Activated CD4-positive, alpha-beta T cell treated with anti-CD3 and anti-CD28 coated beads for 36 hours (primary cell): ENCODE data around the gene MYBPC2. TPM values are rescaled to one million over a fixed set of nuclear protein-coding genes. Genes with fewer than 3 reads are reported as not detected.

Experiments used
- ATAC-seq: fragments of 200-7000 bp; cut with Tn5 transposase; one replicate; pipeline ENCODE4 v1.10.0; 2021; ENCODE audit warnings: mild to moderate bottlenecking, moderate library complexity
- CTCF ChIA-PET: fragments of 350-600 bp; sonication (Branson Sonifier 250); formaldehyde crosslinking; loops from one replicate; lab custom pipeline; 2021; ENCODE audit warnings: antibody characterized with exemption; lab: Charles Lee
- POLR2A ChIA-PET: fragments of 350-600 bp; sonication (Branson Sonifier 250); formaldehyde crosslinking; loops from one replicate; lab custom pipeline; 2021; ENCODE audit warnings: antibody characterized with exemption, inconsistent platforms; lab: Charles Lee
- DNase-seq: peaks from one replicate; pipeline ENCODE4 v3.0.0-alpha.2; 2020
- H3K27ac Mint-ChIP-seq: one replicate; pipeline ENCODE4 v1.8.0; 2021; ENCODE audit warnings: mixed read lengths
- H3K27me3 Mint-ChIP-seq: one replicate; pipeline ENCODE4 v1.8.0; 2021; ENCODE audit warnings: mixed read lengths
- H3K36me3 Mint-ChIP-seq: one replicate; pipeline ENCODE4 v1.8.0; 2021; ENCODE audit warnings: low read depth, mixed read lengths
- H3K4me1 Mint-ChIP-seq: one replicate; pipeline ENCODE4 v1.8.0; 2021; ENCODE audit warnings: mixed read lengths
- H3K4me3 Mint-ChIP-seq: one replicate; pipeline ENCODE4 v1.8.0; 2021; ENCODE audit warnings: mild to moderate bottlenecking, moderate library complexity, mixed read lengths
- H3K9me3 Mint-ChIP-seq: one replicate; pipeline ENCODE4 v1.8.0; 2021; ENCODE audit warnings: low read depth, mixed read lengths
- intact Hi-C, 2 experiments: fragments of 100-400 bp; cut with DNase I in 1 of 2; cut with micrococcal nuclease in 1 of 2; formaldehyde crosslinking; loops; one replicate each; pipeline versions ENCODE4 v1.14.2 to v1.15.1; 2022 to 2024; cut with DNase I, micrococcal nuclease
- total RNA-seq, 2 experiments: library from RNA; stranded (reverse); gene quantifications; one replicate each; pipeline ENCODE4 v1.2.3, GENCODE V29; 2021

The MYBPC2 gene
- total RNA-seq, 2 experiments from 2014 or later: 0.14 to 0.30 TPM

- Mint-ChIP-seq H3K9me3 (no peaks in the 10 kb centered on the region), H3K4me1 (no peaks in the 10 kb centered on the region), H3K27me3 (peaks cover 3% of the 10 kb centered on the region), H3K4me3 (no peak overlapping the region), H3K36me3 (no peaks in the 10 kb centered on the region), H3K27ac (no peak overlapping the region)
- ChIA-PET POLR2A (interaction anchor here (0.6 kb wide), 1 partner anchor 124 kb away, joined by 3 read pairs; no protein-coding TSS in a partner anchor), CTCF (interaction anchor here (1.3 kb wide), 2 partner anchors 11 to 23 kb away, joined by 4 read pairs; no protein-coding TSS in a partner anchor)
- no peak for DNase-seq
- no peak for ATAC-seq
- intact Hi-C loops: no loop called here
Measured at GRCh38 chr19:50449236-50449899, 16.7 kb downstream of the MYBPC2 start.

DNA sequence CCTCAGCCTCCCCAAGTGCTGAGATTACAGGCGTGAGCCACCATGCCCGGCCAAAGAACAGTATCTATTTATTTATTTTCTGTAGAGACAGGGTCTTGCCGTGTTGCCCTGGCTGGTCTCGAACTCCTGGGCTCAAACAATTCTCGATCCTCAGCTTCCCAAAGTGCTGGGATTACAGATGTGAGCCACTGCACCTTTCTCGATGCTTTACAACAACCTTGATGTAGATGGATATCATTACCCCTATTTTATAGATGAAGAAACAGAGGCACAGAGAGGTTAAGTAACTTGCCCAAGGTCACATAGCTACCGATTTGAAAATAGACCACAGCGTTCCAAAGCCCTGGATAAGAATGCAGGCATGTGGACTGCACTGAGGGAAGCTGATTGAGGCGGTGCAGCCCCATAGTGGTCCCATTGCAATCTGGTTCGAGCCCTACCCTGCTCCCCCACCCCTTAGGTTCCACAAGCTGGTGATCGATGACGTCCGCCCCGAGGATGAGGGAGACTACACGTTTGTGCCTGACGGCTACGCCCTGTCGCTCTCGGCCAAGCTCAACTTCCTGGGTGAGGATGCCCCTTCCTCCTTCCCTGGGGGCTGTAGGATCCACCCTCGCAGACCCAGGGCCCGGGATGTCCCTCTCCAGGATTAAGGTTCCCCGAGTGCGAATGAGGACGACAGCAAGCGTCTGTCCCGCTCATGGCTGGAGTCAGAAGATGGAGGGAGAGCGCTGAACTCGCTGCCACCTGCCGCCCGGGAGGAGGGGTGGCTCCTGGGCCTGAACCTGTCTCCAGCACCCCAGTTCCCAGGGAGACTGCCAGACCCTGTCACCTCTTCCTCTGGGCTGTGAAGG is 17.9 kb downstream of the MYBPC2 start:
- CTCF ChIA-PET: interaction anchor here (1.2 to 1.3 kb wide), 2 partner anchors 10 to 105 kb away, joined by 3 to 4 read pairs; no protein-coding TSS in a partner anchor

DNA sequence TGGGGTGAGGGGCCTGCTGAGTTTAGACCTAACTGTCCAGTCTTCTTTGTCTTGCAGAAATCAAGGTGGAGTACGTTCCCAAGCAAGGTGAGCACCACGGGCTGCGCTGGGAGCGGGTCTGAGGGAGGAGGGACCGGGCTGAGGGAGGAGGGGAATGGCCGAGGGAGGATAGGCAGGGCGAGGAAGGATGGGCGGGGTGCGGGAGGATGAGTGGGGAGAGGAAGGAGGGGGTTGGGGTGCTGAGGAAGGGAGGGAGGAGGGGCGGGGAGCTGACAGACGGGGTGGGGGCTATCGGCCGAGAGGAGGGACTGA is 18.5 kb downstream of the MYBPC2 start:
- no peak overlapping the region for H3K4me3 Mint-ChIP-seq
- no peak for ATAC-seq
- H3K9me3 Mint-ChIP-seq: no peaks in the 10 kb centered on the region
- peaks cover 2% of the 10 kb centered on the region for H3K27me3 Mint-ChIP-seq
- CTCF ChIA-PET: interaction anchor here (1.2 kb wide), 1 partner anchor 105 kb away, joined by 3 read pairs; no protein-coding TSS in a partner anchor
- no peak overlapping the region for H3K27ac Mint-ChIP-seq
- POLR2A ChIA-PET: no interaction called here
- intact Hi-C loops: no loop called here
- H3K4me1 Mint-ChIP-seq: no peaks in the 10 kb centered on the region
- DNase-seq: no peak
- no peaks in the 10 kb centered on the region for H3K36me3 Mint-ChIP-seq

More for the DNA sequence above, 17.9 kb downstream of the MYBPC2 start:
- Mint-ChIP-seq H3K4me1 (no peaks in the 10 kb centered on the region), H3K4me3 (no peak overlapping the region), H3K27ac (no peak overlapping the region), H3K36me3 (no peaks in the 10 kb centered on the region), H3K27me3 (peaks cover 2% of the 10 kb centered on the region), H3K9me3 (no peaks in the 10 kb centered on the region)
- intact Hi-C loops: no loop called here
- DNase-seq (no peak), ATAC-seq (no peak)
- POLR2A ChIA-PET: no interaction called here

DNA sequence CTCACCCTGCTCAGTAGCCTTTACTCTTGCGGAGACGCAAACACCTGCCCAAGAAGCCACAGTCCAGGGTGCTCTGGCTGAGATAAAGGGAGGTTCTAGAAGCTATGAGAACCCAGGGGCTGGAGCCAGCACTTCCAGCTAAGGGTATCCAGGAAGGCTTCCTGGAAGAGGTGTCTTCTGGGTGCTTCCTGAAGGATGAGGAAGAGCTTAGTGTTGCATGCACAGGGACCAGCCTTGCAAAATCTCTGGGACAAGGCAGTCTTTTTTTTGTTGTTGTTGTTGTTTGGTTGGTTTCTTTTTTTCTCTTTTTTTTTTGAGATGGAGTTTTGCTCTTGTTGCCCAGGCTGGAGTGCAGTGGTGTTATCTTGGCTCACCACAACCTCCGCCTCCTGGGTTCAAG is 20.6 kb downstream of the MYBPC2 start:
- DNase-seq (no peak), ATAC-seq (no peak)
- no peak overlapping the region for H3K4me3 Mint-ChIP-seq
- H3K36me3 Mint-ChIP-seq: no peaks in the 10 kb centered on the region
- ChIA-PET POLR2A (interaction anchor here (1.0 kb wide), 1 partner anchor 33 kb away, joined by 3 read pairs; no protein-coding TSS in a partner anchor), CTCF (interaction anchor here (0.7 to 1.5 kb wide), 2 partner anchors 9 to 39 kb away, joined by 3 to 5 read pairs; no protein-coding TSS in a partner anchor)
- peaks cover 7% of the 10 kb centered on the region for H3K27me3 Mint-ChIP-seq
- no peak overlapping the region for H3K27ac Mint-ChIP-seq
- no peaks in the 10 kb centered on the region for H3K4me1 Mint-ChIP-seq
- intact Hi-C loops: no loop called here
- no peaks in the 10 kb centered on the region for H3K9me3 Mint-ChIP-seq

GRCh38 chr19:50455992-50456391 is 23.3 kb downstream of the MYBPC2 start:
- Mint-ChIP-seq H3K9me3 (no peaks in the 10 kb centered on the region), H3K4me1 (peaks cover 11% of the 10 kb centered on the region), H3K4me3 (no peak overlapping the region), H3K36me3 (no peaks in the 10 kb centered on the region), H3K27ac (no peak overlapping the region), H3K27me3 (peaks cover 16% of the 10 kb centered on the region)
- DNase-seq (no peak), ATAC-seq (no peak)
- ChIA-PET CTCF (no interaction called here), POLR2A (no interaction called here)
- intact Hi-C loops: no loop called here

DNA sequence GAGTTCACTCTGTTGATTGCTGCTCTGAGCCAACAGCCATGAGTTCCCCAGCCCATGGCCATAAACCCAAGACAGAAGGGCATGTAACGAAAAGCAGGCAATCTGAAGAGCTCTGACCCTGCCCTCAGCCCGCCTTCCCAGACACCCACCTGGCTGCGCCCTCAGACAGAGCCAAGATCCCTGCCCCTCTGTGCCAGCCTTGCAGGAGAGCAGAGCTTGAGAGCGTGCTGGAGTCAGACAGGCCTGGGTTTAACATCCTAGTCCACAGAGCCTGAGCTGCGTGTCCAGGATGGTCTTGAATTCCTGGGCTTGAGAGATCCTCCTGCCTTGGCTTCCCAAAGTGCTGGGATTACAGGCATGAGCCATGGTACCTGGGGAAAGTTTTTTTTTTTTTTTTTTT is 24.6 kb downstream of the MYBPC2 start:
- no peak overlapping the region for H3K27ac Mint-ChIP-seq
- peaks cover 21% of the 10 kb centered on the region for H3K27me3 Mint-ChIP-seq
- ATAC-seq: no peak
- CTCF ChIA-PET: interaction anchor here (0.9 to 1.3 kb wide), 2 partner anchors 16 to 309 kb away, joined by 3 to 4 read pairs; no protein-coding TSS in a partner anchor
- H3K4me1 Mint-ChIP-seq: peaks cover 16% of the 10 kb centered on the region
- H3K9me3 Mint-ChIP-seq: no peaks in the 10 kb centered on the region
- POLR2A ChIA-PET: no interaction called here
- H3K36me3 Mint-ChIP-seq: no peaks in the 10 kb centered on the region
- DNase-seq: no peak
- H3K4me3 Mint-ChIP-seq: no peak overlapping the region
- intact Hi-C loops: no loop called here

- Mint-ChIP-seq H3K9me3 (no peaks in the 10 kb centered on the region), H3K36me3 (no peaks in the 10 kb centered on the region), H3K27ac (no peak overlapping the region), H3K4me1 (peaks cover 16% of the 10 kb centered on the region), H3K27me3 (peaks cover 23% of the 10 kb centered on the region), H3K4me3 (no peak overlapping the region)
- DNase-seq: no peak
- intact Hi-C loops: no loop called here
- ATAC-seq: no peak
- POLR2A ChIA-PET: no interaction called here
- CTCF ChIA-PET: interaction anchor here (1.3 kb wide), 1 partner anchor 310 kb away, joined by 4 read pairs; no protein-coding TSS in a partner anchor
Measured at GRCh38 chr19:50458396-50459066, 25.8 kb downstream of the MYBPC2 start.

DNA sequence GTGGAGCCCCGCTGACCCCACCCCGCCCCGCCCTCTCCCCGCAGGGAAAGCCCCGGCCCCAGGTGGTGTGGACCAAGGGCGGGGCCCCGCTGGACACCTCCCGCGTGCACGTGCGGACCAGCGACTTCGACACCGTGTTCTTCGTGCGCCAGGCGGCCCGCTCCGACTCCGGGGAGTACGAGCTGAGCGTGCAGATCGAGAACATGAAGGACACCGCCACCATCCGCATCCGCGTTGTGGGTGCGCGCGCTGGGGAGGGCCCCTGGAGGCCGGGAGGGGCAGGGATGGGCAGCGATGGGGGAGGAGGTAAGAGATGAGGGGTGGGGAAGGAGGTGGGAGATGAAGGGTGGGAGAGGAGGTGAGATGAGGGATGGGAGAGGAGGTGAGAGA is 26.4 kb downstream of the MYBPC2 start:
- ChIA-PET CTCF (no interaction called here), POLR2A (no interaction called here)
- DNase-seq: no peak

DNA sequence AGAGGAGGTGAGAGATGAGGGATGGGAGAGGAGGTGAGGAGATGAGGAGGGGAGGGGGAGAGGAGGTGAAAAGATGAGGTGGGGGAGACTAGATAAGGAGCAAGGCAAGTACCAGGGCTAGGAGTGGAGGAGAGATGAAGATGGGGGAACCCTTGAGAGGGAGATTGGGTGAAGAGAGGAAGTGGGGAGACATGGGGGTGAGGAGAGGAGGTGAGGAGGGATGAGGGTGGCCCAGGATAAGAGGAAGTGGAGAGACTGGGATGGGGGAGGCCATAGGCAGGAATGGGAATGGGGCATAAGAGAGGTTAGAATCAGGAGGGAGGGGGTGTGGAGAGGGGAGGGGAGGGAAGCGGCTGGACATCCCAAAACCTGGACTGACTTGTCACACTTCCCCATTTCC is 26.9 kb downstream of the MYBPC2 start:
- CTCF ChIA-PET: interaction anchor here (1.5 to 2.7 kb wide), 4 partner anchors 28 to 324 kb away, joined by 4 to 22 read pairs (median 6); no protein-coding TSS in a partner anchor

More for the DNA sequence above, 26.4 kb downstream of the MYBPC2 start:
- H3K4me3 Mint-ChIP-seq: no peak overlapping the region
- no peak for ATAC-seq
- intact Hi-C loops: no loop called here
- H3K27me3 Mint-ChIP-seq: peaks cover 23% of the 10 kb centered on the region
- no peaks in the 10 kb centered on the region for H3K9me3 Mint-ChIP-seq
- H3K4me1 Mint-ChIP-seq: peaks cover 16% of the 10 kb centered on the region
- no peaks in the 10 kb centered on the region for H3K36me3 Mint-ChIP-seq
- no peak overlapping the region for H3K27ac Mint-ChIP-seq

GRCh38 chr19:50460161-50460765 is 27.6 kb downstream of the MYBPC2 start:
- CTCF ChIA-PET: interaction anchor here (0.6 to 2.7 kb wide), 19 partner anchors 10 to 462 kb away, joined by 3 to 22 read pairs (median 4); no protein-coding TSS in a partner anchor
- no peaks in the 10 kb centered on the region for H3K9me3 Mint-ChIP-seq
- DNase-seq (peak; percentile 52), ATAC-seq (peak; percentile 83)
- H3K27ac Mint-ChIP-seq: peak overlapping the region; percentile 66
- POLR2A ChIA-PET: no interaction called here
- H3K4me3 Mint-ChIP-seq: no peak overlapping the region
- no peaks in the 10 kb centered on the region for H3K36me3 Mint-ChIP-seq
- peaks cover 16% of the 10 kb centered on the region for H3K4me1 Mint-ChIP-seq
- H3K27me3 Mint-ChIP-seq: peaks cover 25% of the 10 kb centered on the region
- intact Hi-C loops: no loop called here

More for the DNA sequence above, 26.9 kb downstream of the MYBPC2 start:
- POLR2A ChIA-PET: no interaction called here
- DNase-seq: no peak
- peaks cover 23% of the 10 kb centered on the region for H3K27me3 Mint-ChIP-seq
- H3K27ac Mint-ChIP-seq: peak overlapping the region; percentile 66
- H3K4me3 Mint-ChIP-seq: no peak overlapping the region
- intact Hi-C loops: no loop called here
- H3K36me3 Mint-ChIP-seq: no peaks in the 10 kb centered on the region
- ATAC-seq: no peak
- H3K4me1 Mint-ChIP-seq: peaks cover 16% of the 10 kb centered on the region
- H3K9me3 Mint-ChIP-seq: no peaks in the 10 kb centered on the region
